Central memory CD4-positive, alpha-beta T cell (primary cell): ENCODE data around the gene FLVCR2.
A peak's percentile ranks its signal among the peaks of the same experiment; 100 is the strongest.

ENCODE experiments used
- DNase-seq: peaks from one replicate; pipeline ENCODE4 v3.0.0; 2022
- total RNA-seq, 3 experiments: gene quantifications; one replicate each; lab custom pipeline; 2026; lab: John Stamatoyannopoulos, UW

Gene FLVCR2, protein sequence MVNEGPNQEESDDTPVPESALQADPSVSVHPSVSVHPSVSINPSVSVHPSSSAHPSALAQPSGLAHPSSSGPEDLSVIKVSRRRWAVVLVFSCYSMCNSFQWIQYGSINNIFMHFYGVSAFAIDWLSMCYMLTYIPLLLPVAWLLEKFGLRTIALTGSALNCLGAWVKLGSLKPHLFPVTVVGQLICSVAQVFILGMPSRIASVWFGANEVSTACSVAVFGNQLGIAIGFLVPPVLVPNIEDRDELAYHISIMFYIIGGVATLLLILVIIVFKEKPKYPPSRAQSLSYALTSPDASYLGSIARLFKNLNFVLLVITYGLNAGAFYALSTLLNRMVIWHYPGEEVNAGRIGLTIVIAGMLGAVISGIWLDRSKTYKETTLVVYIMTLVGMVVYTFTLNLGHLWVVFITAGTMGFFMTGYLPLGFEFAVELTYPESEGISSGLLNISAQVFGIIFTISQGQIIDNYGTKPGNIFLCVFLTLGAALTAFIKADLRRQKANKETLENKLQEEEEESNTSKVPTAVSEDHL
- total RNA-seq, result 1.5 to 13.7 (median 7.5) reads per million in 3 experiments

- DNase-seq, result peak; percentile 52
Measured at GRCh38 chr14:75578102-75578785, at the start of gene FLVCR2. TSS of gene FLVCR2 (plus strand) at chr14:75578620. CDS start at chr14:75578973, 353 bp downstream.

DNA sequence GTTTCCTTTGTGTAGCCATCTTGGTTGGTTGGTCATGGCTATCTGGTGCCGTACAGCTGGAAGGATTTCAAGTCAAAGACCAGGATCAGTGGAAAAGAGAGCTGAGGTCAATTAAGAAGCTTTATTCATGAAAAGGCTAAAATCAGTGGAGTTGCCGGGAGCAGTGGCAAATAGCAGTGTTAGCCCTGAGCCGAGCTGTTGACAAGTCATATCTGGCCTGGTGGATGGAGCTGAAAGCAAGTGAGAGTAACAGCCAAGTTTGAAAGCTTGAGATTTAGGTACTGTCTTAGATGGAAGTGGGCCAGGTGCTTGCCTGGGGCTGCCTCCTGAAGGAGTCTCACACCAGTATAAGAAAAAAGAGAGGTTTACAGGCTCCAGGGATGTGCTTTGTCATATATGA, 47.2 kb upstream of the FLVCR2 start:
- DNase-seq, result no peak

- DNase-seq, result no peak
Measured at GRCh38 chr14:75531660-75532317, 46.6 kb upstream of the FLVCR2 start.

DNA sequence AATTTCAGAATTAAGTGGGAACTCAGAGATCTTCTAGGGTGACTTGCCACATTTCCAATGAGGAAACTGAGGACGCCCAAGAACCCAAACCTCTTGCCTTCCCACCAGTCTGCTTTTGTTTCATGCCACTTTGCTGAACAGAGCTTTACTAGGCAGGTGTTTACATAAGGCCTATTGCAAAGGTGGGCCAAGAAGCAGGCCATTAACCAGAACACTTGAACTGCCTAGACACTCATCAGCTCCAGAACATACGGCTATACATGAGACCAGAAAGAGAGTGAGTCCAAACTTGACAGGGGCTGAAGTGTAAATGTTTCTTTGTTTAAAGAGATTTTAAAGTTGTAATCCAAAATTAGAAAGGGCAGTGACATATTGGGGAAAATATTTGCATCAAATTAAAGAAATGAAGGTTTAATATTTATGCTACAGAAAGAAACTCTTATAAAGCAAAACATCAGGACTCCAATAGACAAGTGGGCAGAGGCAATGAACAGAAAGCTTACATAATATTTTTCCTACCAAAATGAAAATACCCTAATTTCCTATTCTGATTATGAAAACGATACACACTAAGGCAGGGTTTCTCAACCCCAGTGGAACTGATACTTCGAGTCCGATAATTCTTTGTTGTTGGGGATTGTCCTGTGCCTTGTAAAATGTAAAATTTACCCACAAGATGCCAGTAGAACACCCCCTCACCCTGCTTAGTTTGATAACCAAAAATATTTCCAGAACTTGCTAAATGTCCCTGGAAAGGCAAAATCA, 44.4 kb upstream of the FLVCR2 start:
- DNase-seq, result no peak

DNA sequence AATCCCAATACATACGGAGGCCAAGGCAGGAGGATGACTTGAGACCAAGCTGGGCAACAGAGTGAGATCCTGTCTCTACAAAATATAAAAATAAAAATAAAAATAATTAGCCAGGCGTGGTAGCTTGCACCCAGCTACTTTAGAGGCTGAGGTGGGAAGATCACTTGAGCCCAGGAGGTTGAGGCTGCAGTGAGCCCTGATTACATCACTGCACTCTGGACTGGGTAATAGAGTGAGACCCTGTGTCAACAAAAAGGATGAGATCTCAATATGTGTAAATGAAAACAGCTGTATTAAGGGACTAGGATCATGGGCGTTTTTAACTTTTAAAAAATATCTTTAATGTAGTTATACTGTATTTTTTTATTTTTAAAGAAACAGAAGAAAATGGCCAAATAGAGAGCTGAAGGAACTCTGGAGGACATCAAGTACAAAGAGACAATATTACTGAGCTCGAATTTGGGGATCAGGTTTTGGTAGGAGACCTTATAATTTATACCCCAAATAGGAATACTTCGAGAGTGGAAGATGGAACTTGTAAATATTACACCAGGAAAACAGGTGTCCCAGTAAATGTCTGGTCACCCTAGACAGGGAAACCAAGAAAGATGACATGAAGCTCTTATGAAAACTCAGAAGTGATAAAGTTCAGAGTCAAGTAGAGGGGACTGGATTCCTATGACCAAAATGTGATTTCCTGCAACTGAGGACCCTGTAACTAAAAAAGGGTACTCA, 43.1 kb upstream of the FLVCR2 start:
- no peak for DNase-seq

- no peak for DNase-seq
Measured at GRCh38 chr14:75537071-75537470, 41.3 kb upstream of the FLVCR2 start.

DNA sequence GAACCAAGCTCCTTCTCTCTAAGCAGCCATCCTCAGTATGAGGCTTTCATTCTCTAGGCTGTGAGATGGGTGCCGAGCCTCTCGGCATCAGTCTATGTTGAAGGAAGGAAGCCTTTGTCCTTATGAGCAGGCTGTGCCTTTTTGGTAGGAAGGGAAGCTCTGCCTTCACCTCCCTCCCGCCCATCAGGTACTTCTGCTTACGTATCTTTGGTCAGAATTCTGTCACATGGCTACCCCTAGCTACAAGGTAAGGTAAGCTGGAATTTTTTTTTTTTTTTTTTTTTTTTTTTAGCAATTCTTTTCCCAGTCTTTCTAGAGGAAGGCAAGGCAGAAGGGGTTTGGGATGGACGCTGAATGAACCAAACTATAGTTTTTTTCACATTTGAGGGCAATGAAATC, 39.3 kb upstream of the FLVCR2 start:
- no peak for DNase-seq

DNA sequence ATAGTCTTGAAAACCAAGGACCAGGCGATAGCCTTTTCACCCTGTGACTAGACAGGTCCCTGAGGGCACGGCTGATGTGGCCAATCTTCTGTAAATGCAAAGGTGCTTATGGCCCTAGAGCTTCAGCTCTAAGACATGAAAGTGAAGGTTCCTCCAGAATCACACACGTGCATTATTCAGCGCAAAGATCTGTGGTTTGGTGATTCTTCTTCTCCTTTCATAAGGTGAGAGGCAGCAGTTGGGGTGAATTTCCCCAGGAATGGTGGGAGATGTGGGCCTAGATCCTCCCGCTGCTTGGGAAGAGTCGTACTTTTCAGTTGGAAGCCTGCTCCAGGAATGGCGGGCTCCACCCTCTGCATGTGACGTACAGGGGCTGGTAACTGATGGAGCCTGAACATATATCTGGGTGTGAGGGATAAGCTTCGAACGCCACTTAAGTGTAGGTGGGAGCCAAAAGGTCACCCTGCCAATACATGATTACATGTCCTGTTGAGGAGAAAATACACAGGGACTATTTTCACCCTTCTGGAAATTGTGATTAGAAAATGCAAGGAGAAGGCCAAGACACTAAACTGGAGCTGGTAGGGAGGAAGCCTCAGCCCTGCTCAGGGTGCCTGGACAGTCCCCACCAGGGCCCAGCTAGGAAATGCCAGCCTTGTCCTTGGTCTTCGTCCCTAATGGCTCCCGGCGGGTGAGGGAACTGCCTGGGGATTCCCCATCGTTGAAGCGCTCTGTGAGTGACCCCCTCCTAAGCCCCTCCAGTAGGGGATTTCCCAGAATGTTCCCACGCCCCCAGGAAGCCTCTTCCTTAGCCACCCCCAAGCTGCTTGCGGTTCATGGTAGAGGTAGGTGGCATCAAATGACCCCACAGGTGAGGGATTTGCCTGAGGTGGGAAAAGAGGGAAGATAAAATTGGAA, 38.6 kb upstream of the FLVCR2 start:
- DNase-seq, result peak; percentile 42

- DNase-seq, result no peak
Measured at GRCh38 chr14:75540479-75540851, 38.0 kb upstream of the FLVCR2 start.

- DNase-seq, result peak; percentile 73
Measured at GRCh38 chr14:75542588-75543091, 35.8 kb upstream of the FLVCR2 start.

DNA sequence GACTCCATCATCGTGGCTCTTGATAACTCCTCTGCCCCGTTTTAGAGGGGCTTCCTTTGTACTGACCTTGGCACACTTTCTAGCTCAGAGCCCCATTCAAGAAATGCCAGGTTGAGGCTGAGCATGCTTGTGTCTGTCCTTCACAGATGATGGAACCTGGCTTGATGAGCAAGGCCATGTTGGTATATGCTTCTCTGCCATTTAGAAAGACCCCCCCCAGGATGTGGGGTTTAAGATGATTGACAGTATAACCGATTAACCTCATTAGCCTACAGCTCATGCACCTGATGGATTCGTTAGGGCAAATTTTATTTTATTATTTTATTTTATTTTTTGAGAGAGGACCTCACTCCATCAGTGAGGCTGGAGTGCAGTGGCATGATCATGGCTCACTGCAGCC, 35.2 kb upstream of the FLVCR2 start:
- peak; percentile 44 for DNase-seq

GRCh38 chr14:75543786-75544185, 34.6 kb upstream of the FLVCR2 start:
- DNase-seq, result no peak

DNA sequence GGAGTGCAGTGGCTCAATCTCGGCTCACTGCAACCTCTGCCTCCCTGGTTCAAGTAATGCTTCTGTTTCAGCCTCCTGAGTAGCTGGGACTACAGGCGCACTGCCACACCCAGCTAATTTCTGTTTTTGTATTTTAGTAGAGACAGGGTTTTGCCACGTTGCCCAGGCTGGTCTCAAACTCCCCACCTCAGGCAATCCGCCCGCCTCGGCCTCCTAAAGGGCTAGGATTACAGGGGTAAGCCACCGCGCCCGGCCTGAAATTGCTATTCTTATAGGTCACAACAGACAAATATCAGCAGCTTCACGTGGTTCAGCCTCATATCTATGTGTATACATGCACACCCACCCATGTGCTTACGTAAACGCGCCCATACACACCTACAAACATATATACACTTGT, 32.5 kb upstream of the FLVCR2 start:
- no peak for DNase-seq

GRCh38 chr14:75547552-75548250, 30.7 kb upstream of the FLVCR2 start:
- DNase-seq, result no peak

DNA sequence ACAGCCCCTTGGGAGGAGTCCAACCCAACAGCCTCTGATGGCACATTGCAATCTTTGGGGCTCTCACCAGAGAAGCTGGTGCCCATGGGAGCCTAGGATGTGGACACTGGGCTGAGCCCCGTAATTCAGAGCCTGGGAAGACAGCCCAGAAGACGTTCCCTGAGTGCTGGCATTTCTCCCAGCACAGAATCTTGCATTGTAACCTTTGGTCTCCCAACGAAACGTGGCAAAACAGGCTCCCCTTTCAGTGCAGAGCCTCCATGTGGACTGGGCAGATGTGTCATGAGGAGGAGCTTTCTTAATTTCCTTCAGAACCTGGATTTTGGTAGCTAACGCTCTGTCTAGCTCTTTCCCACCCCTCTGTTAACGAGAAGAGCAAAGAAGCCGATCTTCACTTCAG, 29.9 kb upstream of the FLVCR2 start:
- DNase-seq, result no peak

DNA sequence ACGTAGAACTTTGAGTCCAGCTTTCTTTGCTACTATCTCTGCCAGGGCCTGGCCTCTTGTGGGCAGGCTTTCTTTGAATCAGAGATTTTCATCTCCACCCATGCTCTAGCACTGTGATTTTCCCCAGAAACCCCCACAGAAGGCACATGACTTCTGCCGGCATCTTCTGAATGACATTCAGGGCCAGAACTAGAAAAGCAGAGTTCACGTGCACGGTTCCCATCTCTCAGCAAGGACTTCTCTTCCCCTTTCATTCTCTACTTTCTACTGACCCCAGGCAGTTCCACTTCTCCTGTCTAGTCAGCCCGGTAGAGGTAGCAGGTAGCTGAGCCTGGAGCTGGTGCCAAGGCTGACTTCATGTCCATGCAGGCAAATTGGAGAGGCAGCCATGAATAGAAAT, 29.3 kb upstream of the FLVCR2 start:
- DNase-seq, result no peak

DNA sequence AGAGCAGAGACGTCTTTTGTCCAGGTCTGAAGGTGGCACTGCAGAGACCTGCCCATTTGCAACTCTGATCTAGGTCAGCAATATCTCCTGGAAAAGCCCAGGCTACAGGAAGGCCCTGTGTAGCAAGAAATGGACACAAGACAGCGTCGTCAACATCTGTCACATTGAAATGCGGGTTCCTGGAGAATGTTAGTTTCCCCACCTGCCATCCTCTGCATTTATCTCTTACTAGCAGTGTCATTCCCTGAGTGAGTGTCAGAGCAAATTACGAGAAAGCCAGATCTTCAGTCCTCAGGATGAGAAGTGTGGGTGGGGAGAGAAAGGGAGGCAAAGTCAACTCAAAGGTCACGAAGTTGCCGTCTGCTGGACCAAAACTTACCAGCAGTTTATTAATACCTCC, 27.4 kb upstream of the FLVCR2 start:
- DNase-seq, result no peak

DNA sequence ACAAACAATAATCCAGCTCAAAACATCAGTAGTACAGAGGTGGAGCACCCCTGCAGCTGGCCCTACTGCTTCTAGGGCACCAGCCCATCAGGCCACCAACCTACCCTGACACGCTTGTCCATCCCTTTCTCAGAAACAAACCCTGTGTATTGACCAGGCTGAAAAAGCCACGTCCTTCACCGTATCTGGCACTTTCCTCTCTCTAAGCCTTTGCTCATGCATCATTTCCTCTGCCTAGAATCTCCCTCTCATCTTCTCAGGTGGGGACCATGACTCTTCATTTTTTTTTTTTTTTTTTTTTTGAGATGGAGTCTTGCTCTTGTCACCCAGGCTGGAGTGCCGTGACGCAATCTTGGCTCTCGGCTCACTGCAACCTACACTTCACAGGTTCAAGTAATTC, 25.3 kb upstream of the FLVCR2 start:
- no peak for DNase-seq

GRCh38 chr14:75553761-75554364, 24.6 kb upstream of the FLVCR2 start:
- no peak for DNase-seq

- no peak for DNase-seq
Measured at GRCh38 chr14:75554482-75554881, 23.9 kb upstream of the FLVCR2 start.
